ENCODE results near the gene SORL1-AS1. TPM values are rescaled to one million over a fixed set of nuclear protein-coding genes. Genes with fewer than 3 reads are reported as not detected.

The SORL1-AS1 gene

DNA sequence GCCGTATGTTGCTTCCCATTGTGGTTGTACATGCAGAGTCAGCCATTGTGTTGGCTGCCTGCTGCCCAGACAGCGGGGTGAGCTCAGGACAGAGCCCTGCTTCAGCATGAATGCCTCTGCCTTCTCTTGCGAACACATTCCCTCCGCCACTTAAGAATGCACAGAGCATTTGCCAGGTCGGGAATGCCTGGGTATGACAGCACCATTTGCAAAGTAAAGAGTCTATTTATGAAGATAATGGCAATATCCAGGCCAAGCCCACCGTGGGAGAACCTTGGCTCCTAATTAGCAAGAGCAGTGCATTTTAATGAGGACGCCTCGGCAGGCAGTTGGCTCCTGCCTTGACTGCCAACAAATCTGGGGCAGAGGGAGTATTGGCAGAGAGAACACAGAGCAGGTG is 63.1 kb downstream of the SORL1-AS1 start:
- no peak for DNase-seq (ENCODE audit: unreplicated experiment)
- no TSS peak for BruUV-seq (replicated peaks)
- Mint-ChIP-seq H3K9me3 (ENCODE audit: unreplicated experiment) (no peaks in the 10 kb centered on the region), H3K27ac (ENCODE audit: low read depth, unreplicated experiment) (no peak overlapping the region), H3K4me1 (ENCODE audit: insufficient read depth, unreplicated experiment) (peaks cover 13% of the 10 kb centered on the region), H3K4me3 (ENCODE audit: unreplicated experiment) (no peak overlapping the region), H3K36me3 (ENCODE audit: insufficient read depth, unreplicated experiment) (no peaks in the 10 kb centered on the region), H3K27me3 (ENCODE audit: insufficient read depth, unreplicated experiment) (peaks cover 11% of the 10 kb centered on the region)
- ChIA-PET POLR2A (no interaction called here), CTCF (interaction anchor here (0.5 to 1.6 kb wide), 3 partner anchors 8 to 62 kb away, joined by 3 read pairs; no protein-coding TSS in a partner anchor)
- TF ChIP-seq, protein P1, sequence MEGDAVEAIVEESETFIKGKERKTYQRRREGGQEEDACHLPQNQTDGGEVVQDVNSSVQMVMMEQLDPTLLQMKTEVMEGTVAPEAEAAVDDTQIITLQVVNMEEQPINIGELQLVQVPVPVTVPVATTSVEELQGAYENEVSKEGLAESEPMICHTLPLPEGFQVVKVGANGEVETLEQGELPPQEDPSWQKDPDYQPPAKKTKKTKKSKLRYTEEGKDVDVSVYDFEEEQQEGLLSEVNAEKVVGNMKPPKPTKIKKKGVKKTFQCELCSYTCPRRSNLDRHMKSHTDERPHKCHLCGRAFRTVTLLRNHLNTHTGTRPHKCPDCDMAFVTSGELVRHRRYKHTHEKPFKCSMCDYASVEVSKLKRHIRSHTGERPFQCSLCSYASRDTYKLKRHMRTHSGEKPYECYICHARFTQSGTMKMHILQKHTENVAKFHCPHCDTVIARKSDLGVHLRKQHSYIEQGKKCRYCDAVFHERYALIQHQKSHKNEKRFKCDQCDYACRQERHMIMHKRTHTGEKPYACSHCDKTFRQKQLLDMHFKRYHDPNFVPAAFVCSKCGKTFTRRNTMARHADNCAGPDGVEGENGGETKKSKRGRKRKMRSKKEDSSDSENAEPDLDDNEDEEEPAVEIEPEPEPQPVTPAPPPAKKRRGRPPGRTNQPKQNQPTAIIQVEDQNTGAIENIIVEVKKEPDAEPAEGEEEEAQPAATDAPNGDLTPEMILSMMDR (IDR thresholded peaks at IDR 0.05; ENCODE audit: unreplicated experiment) = no peak
- intact Hi-C loops (cut with micrococcal nuclease) = no loop called here

Other genes with a start within 250 kb of the SORL1-AS1 start
- 25.9 and 27.6 TPM in 2 replicates for gene SC5D, start 160.2 kb downstream of the SORL1-AS1 start, total RNA-seq (2022)
- gene SORL1, start 653 bp downstream of the SORL1-AS1 start, total RNA-seq (2022) = 5.9 and 6.2 TPM in 2 replicates

Data from MCF 10A (cell line).